ENCODE measurements around the gene FGF18.

- TF ChIP-seq NR2C2 (IDR thresholded peaks at IDR 0.05; ENCODE audit: borderline replicate concordance, control insufficient read depth, insufficient read length, low read depth): no peak
- no peak for TF ChIP-seq RFX5 (IDR thresholded peaks at IDR 0.05; ENCODE audit: low read depth, low read length)
- TF ChIP-seq CTCF (IDR thresholded peaks at IDR 0.05 in 2 of 3, conservative IDR thresholded peaks at IDR 0.05 in 1 of 3; ENCODE audit: control insufficient read depth in 2 of 3, extremely low read depth in 1 of 3, insufficient read depth in 1 of 3, low read depth in 3 of 3, low read length in 3 of 3): no peak
- TF ChIP-seq ELK1 (IDR thresholded peaks at IDR 0.05; ENCODE audit: low read depth, low read length): no peak
- TF ChIP-seq EGR1 (IDR thresholded peaks at IDR 0.05; ENCODE audit: borderline replicate concordance in 1 of 2, low read depth in 2 of 2, low read length in 2 of 2): no peak
- TF ChIP-seq HCFC1 (IDR thresholded peaks at IDR 0.05; ENCODE audit: low read length): no peak
Measured at GRCh38 chr5:171438738-171439137, 19.3 kb downstream of the FGF18 start.
